GM12892 (cell line): ENCODE measurements around the gene SIPA1L3.

Source experiments
- POLR2AphosphoS5 ChIP-seq: IDR thresholded peaks from 2 replicates; pipeline ENCODE4 v1.6.1; 2011; ENCODE audit warnings: low read depth, low read length, control low read depth
- TAF1 ChIP-seq: IDR thresholded peaks from 2 replicates; pipeline ENCODE4 v1.6.1; 2011; ENCODE audit warnings: low read depth, mild to moderate bottlenecking, control low read depth, low read length, borderline replicate concordance

GRCh38 chr19:38122402-38123093 is 215.5 kb downstream of the SIPA1L3 start:
- TF ChIP-seq POLR2AphosphoS5, result no peak
- no peak for TF ChIP-seq TAF1
